Astrocyte of the cerebellum (primary cell): ENCODE data around the gene RPH3AL.

Experiments
- DNase-seq: peaks from one replicate; pipeline ENCODE4 v3.0.0-alpha.2; 2011; ENCODE audit warnings: low read depth
- H3K4me3 ChIP-seq: 2 replicates; pipeline ENCODE4 v1.5.1; 2011; ENCODE audit warnings: mild to moderate bottlenecking, low read depth, low read length, moderate library complexity
- in situ Hi-C: cut with HindIII; loops from 2 replicates; pipeline ENCODE4 v1.10.0; 2017; ENCODE audit warnings: low sequenced_read_pairs
- TF ChIP-seq, protein P1 (sequence below): IDR thresholded peaks from 2 replicates; pipeline ENCODE4 v1.5.1; 2012; ENCODE audit warnings: low read length, low read depth, moderate library complexity, mild to moderate bottlenecking; ENCODE audit errors: missing control alignments

The RPH3AL gene

DNA sequence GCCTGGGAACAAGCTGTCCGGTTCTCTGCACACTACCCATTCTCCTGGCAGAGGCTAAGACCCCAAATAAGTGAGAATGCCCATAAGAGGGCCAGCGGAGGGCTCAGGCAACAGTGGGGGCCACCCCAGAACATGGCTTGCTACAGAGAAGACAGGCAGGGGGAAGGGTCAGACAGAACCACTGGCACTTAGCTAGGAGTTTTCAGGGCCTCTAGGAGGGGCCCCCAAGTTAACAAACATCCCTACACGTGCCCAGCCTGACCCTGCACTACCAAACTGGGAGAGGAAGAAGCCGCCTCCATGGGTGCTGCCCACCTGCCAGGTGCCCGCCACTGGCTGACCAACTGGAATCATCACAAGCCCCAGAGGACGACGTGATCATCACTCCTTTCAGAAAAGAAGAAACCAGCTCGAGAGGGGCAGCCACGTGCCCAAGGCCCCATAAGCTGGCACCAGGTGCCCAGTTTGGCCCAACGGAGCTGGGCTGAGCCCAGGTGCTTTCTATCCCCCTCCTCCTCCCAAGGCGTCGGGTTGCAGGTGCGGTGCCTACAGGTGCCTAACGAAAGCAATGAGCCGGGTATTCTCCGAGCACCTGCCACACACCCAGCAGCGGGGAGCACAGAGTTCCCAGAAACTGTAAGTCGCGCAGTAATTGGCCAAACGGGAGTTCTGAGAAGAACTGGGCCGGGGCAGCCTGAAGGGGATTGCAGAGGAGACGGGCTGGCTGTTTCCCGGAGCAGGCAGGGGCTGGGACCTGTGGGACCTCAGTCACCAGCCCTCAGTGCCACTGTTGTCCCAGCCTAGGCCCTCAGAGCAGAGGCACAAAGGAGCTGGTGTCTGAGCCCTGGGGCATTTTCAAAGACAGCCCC is 13.2 kb downstream of the RPH3AL start:
- no peak overlapping the region for H3K4me3 ChIP-seq
- TF ChIP-seq, protein P1, sequence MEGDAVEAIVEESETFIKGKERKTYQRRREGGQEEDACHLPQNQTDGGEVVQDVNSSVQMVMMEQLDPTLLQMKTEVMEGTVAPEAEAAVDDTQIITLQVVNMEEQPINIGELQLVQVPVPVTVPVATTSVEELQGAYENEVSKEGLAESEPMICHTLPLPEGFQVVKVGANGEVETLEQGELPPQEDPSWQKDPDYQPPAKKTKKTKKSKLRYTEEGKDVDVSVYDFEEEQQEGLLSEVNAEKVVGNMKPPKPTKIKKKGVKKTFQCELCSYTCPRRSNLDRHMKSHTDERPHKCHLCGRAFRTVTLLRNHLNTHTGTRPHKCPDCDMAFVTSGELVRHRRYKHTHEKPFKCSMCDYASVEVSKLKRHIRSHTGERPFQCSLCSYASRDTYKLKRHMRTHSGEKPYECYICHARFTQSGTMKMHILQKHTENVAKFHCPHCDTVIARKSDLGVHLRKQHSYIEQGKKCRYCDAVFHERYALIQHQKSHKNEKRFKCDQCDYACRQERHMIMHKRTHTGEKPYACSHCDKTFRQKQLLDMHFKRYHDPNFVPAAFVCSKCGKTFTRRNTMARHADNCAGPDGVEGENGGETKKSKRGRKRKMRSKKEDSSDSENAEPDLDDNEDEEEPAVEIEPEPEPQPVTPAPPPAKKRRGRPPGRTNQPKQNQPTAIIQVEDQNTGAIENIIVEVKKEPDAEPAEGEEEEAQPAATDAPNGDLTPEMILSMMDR = no peak
- in situ Hi-C loops = no loop called here
- no peak for DNase-seq

DNA sequence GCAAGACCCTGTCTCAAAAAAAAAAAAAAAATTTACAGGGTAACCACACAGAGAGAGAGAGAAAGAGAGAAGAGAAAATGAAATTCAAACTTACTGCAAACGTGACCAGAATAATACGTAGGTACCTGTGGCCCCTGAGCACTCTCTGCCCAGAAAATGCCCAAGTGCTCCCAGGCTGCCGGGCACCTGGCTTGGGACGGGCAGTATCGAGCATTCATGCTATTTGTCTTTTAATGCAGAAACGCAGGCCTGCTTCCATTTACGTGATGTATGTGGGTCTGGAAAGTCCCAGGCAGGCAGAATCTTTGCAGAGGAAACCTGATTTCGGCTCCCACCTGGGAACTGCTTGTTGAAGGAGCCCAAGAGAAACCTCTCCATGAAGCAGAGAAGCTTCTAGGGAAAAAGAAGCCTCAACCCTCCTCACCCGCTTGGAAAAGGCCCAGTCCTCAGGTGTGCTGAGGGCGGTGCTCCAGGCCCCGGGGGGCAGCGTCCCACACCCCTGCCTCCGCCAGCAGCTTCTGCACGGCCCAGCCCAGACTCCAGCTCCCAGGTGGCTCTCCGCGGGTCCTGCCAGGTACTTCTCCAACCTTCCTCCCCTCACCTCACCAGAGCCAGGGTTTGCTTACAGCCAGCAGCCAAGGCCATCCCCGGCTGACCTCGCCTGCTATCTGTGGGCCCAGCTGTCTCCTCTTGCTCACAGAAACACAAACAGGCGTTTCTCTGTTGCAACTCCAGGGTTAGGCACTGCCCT is 14.0 kb downstream of the RPH3AL start:
- no peak for DNase-seq
- TF ChIP-seq, protein P1 = no peak
- H3K4me3 ChIP-seq = no peak overlapping the region
- in situ Hi-C loops = no loop called here

DNA sequence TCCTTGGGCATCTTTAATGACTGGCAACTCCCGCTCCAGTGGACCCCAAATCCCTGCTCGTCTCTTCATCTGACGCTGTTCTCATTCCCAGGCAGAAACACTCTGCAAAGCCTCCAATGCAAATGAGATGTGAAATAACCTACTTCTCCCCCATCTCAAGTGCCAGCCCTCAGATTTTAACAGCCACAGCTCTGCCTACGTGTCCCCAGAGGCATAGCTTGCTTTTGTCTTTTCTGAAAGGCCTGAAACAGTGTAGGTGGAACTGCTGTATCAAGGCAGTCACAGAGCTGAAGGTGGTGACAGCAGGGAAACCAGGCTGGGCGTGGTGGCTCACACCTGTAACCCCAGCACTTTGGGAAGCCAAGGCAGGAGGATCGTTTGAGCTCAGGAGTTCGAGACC is 14.7 kb downstream of the RPH3AL start:
- DNase-seq = no peak
- in situ Hi-C loops = no loop called here
- no peak overlapping the region for H3K4me3 ChIP-seq
- TF ChIP-seq, protein P1 = no peak

DNA sequence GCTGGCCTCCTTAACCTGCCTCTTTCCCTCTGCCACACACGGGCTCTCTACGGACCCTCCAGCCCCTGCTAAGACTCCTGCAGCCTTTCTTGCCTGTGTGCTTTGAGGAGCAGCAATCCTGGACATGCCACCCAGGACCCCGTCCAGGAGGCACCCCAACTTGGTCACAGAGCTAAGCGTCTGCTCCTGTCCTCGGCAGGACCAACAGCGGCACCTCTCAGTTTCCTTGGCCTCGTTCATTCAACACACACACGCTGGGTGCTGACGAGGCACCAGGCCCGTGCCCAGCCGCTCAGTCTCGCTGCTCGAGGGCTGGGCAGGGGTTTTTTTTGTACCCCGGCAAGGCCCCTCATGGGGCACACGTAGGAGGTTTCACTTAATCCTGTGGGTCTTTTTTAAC is 15.2 kb downstream of the RPH3AL start:
- in situ Hi-C loops = no loop called here
- no peak overlapping the region for H3K4me3 ChIP-seq
- no peak for DNase-seq
- TF ChIP-seq, protein P1 = no peak

DNA sequence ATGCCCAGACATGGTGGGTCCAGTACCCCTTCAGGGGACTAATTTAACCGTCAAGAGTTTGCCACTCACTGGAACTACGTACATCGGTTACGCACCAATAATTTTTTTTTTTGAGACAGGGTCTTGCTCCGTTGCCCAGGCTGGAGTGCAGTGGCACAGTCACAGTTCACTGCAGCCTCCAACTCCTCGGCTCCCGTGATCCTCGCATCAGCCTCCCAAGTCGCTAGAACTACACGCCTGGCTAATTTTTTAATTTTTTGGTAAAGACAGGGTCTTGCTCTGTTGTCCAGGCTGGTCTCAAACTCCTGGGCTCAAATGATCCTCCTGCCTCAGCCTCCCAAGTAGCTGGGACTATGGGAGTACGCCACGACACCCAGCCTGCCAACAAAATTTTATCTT is 15.6 kb downstream of the RPH3AL start:
- H3K4me3 ChIP-seq = no peak overlapping the region
- TF ChIP-seq, protein P1 = no peak
- DNase-seq = no peak
- in situ Hi-C loops = no loop called here

DNA sequence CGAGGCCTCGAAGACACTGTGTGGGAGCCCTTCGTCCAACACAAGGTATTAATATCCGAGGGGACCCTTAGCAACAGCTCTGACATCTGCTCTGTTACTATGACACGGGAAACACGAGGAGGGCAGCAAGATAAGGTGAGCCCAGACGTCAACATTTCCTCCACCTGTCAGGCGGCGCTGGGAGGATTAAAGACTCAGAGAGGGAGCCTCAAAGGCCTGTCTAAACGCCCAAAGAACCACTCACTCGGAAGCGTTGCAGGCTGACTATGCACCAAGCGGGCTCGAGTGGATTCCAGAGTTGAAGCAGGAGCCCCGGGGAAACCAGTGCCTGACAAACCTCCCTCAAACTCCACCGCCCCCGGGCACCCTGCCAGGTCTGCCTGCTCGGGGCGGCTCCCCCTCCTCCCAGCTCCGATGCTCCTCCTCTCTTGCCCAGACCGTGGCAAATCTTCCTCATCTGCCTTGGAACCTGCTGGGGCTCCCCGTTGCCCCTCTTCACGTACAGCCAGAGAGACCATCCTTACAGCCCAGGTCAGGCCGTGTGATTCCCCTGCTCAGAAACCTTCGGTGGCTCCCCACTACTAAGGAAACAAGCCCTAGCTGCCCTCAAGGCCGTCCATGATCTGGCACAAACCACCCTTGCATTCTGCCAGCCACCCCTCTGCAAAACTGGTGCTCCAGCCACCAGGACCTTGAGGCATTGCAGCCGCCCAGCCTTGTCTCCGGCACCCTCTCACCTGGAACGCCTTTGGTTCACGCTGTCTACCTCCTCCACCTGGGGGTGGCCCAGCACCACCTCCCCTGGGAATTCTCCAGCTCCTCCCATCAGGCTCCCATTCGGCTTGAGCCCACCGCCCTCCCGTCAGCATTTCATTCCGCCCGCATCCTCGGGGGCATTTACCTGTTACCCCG is 16.2 kb downstream of the RPH3AL start:
- TF ChIP-seq, protein P1 = no peak
- no peak for DNase-seq
- in situ Hi-C loops = no loop called here
- no peak overlapping the region for H3K4me3 ChIP-seq
